GM06990 (cell line): ENCODE measurements around the gene PFKP.

Source experiments
- DNase-seq: peaks from one replicate; pipeline ENCODE4 v3.0.0-alpha.2; 2011; ENCODE audit not compliant: insufficient read length; ENCODE audit errors: extremely low read depth
- H3K27me3 ChIP-seq: replicated peaks from 2 replicates; pipeline ENCODE4 v1.6.0; 2011; ENCODE audit warnings: low read length; ENCODE audit not compliant: control insufficient read depth, insufficient read depth
- H3K36me3 ChIP-seq: 2 replicates; pipeline ENCODE4 v1.5.1; 2011; ENCODE audit warnings: low read length; ENCODE audit not compliant: control insufficient read depth, insufficient read depth
- H3K4me3 ChIP-seq: replicated peaks from 2 replicates; pipeline ENCODE4 v1.5.1; 2011; ENCODE audit warnings: low read depth, mild to moderate bottlenecking, control low read depth, low read length
- CTCF ChIP-seq: IDR thresholded peaks from 2 replicates; pipeline ENCODE4 v1.5.1; 2011; ENCODE audit warnings: low read length, control low read depth, mild to moderate bottlenecking, inconsistent platforms; ENCODE audit not compliant: insufficient read depth, poor library complexity, severe bottlenecking

PFKP gene

DNA sequence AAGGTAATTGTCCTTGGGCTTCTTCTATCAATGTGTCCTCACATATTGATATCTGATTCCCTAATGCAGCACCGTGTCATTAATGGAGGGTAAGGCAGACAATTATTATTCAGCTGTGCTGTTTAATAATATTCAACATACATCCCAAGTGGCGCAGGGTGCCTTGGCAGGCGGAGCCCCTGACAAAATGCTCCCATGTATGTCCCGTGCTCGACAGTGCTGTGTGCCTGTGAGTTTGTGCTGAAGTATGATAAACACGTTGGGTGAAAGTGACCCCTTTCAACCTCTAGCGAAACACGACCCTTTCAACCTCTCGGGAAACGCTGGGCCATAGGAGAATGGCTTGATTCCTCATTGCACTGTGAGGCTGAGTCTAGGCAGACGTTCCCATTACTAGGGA, 31.3 kb downstream of the PFKP start:
- DNase-seq, result no peak
- peaks cover 22% of the 10 kb centered on the region for H3K36me3 ChIP-seq
- H3K27me3 ChIP-seq, result no peaks in the 10 kb centered on the region
- H3K4me3 ChIP-seq, result no peak overlapping the region
- TF ChIP-seq CTCF, result no peak

DNA sequence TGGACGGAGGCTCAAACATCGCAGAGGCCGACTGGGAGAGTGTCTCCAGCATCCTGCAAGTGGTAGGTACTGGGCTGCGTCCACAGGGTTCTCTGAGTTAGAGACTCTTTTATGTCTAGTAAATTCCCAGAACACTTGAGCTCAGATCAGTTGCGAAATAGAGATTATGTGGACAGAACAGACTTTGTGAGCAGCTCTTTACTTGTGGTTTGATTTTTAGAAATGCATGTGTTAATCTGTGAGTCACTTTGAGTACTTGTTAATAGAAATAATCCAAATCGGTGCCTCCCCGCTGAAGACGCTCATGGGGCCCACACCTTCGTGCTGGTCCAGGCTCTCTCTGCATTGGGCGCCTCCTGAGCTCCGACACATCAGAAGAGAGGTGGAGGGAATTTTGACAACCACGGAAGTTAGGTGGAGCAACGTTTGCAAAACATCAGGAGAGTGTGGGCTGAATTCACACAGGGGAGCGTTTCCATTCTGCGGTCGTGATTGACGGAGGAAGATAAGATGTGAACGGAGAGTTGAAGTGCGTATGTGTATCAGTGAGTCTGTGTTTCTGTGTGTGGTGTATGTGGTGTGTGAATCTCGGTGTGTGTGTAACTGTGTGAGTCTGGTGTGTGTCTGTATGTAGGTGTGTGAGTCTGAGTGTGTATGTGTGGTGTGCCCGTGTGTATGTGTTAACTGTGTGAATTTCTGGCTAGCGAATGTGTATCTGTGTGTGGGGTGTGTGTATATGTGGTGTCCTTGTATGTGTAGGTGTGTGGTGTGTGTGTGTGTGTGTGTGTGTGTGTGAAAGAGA, 32.1 kb downstream of the PFKP start:
- H3K27me3 ChIP-seq, result no peaks in the 10 kb centered on the region
- no peak for DNase-seq
- no peak for TF ChIP-seq CTCF
- H3K36me3 ChIP-seq, result peaks cover 24% of the 10 kb centered on the region
- H3K4me3 ChIP-seq, result no peak overlapping the region

DNA sequence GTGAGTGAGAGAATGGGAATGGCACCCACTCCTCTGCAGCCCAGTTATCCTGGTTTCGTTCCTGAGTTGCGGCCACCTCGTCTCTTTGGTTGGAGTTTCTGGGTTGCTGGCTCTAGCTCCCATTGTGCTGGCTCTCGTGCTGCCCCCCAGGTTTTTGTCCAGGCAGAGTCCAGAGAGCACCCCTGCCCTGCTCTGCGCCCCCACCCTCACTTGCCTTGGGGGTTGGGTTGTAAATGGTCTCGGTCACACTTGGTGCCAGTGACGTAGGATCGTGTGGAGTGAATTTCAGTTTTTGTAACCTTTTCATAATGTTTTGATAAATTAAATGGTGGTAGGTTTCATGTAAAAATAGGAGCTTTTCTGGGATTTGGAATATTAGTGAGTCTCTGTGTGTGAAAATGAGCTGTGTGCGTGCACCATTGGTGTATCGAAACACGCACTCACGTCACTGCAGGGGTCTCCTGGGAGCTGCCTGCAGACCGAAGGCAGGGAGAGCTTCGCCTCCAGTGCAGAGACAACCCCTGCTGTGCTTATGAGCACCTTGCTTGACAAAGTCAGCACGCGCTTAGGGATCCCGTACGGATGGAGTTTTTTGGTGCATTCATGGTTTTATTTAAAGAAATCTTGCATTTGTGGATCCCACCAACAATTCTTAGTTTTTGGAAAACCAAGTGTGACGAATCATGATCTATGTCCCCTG, 32.9 kb downstream of the PFKP start:
- TF ChIP-seq CTCF, result no peak
- Histone ChIP-seq H3K4me3 (no peak overlapping the region), H3K27me3 (no peaks in the 10 kb centered on the region), H3K36me3 (peaks cover 28% of the 10 kb centered on the region)
- DNase-seq, result no peak

- no peaks in the 10 kb centered on the region for H3K27me3 ChIP-seq
- peaks cover 31% of the 10 kb centered on the region for H3K36me3 ChIP-seq
- TF ChIP-seq CTCF, result no peak
- no peak for DNase-seq
- no peak overlapping the region for H3K4me3 ChIP-seq
Measured at GRCh38 chr10:3100856-3101640, 33.7 kb downstream of the PFKP start.

GRCh38 chr10:3102720-3103427, 35.5 kb downstream of the PFKP start:
- H3K36me3 ChIP-seq, result peaks cover 40% of the 10 kb centered on the region
- no peak for TF ChIP-seq CTCF
- H3K4me3 ChIP-seq, result no peak overlapping the region
- no peaks in the 10 kb centered on the region for H3K27me3 ChIP-seq
- DNase-seq, result no peak
